Measurements from ENCODE around the gene MGA.

DNA sequence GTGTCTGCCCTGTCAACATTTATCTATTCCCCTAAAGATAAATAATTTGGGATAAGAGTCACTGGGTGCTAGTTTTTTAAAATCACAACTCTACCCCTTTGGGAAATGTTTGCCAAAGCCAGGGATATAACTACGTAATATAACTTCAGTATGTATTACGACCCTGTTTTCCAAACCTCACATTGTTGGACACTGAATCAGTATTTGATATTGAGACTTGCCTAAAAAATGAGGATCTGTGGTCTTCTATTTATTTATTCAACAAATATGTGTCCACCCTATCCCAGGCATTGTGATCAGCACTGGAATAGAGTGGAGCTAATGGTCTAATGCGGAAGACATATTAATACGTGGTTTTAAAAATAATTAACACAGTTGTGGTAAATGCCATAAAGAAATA is 4.5 kb upstream of the MGA start:
- TF ChIP-seq, protein P1, sequence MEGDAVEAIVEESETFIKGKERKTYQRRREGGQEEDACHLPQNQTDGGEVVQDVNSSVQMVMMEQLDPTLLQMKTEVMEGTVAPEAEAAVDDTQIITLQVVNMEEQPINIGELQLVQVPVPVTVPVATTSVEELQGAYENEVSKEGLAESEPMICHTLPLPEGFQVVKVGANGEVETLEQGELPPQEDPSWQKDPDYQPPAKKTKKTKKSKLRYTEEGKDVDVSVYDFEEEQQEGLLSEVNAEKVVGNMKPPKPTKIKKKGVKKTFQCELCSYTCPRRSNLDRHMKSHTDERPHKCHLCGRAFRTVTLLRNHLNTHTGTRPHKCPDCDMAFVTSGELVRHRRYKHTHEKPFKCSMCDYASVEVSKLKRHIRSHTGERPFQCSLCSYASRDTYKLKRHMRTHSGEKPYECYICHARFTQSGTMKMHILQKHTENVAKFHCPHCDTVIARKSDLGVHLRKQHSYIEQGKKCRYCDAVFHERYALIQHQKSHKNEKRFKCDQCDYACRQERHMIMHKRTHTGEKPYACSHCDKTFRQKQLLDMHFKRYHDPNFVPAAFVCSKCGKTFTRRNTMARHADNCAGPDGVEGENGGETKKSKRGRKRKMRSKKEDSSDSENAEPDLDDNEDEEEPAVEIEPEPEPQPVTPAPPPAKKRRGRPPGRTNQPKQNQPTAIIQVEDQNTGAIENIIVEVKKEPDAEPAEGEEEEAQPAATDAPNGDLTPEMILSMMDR (IDR thresholded peaks at IDR 0.05): no peak
- TF ChIP-seq POLR2A (IDR thresholded peaks at IDR 0.05): no peak

Data from suprapubic skin (tissue), 3 donors.